Measurements from ENCODE around the gene PRPF8. TPM values are rescaled to one million over a fixed set of nuclear protein-coding genes. Genes with fewer than 3 reads are reported as not detected.
"Not testable (repeated sequence)": the region's sequence is repeated elsewhere in the genome, so short reads cannot be mapped to it uniquely, and the experiment has no call there.

The PRPF8 gene
- total RNA-seq, 1 donor from 2014 or later, result 114 TPM

DNA sequence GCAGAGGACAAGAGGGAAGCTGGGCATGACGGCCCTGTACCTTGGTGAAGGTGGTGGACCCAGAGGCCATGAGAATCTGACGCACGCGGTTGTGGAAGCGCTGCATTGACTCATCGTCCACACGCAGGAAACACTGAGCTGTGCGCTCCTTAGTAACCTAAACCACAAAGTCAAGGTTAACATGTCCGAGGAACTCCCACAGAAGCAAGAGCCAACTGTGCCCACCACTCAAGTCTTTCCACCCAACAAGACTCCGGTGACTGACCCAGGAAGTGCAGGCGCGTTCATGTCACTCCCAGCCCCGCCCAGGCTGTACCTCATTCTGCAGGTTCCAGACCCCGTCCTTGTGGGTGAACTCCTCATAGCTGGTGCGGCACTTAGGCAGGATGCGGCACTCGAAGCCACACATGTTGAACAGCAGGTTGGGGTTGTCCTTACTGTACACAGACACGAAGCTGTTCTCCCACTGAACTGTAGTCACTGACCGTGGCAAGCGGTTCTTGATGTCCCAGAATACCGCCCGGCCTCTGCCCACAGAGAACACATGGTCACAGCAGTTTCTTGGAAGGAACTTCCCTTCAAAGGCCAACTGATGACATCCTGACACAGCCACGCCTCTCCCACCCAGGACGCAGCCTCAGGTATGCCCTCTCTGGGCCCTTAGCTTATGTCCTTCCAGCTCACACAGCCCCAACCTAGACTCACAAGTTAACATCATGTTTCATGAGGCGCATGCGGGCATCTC lies 11.5 kb downstream of the PRPF8 start:
- H3K36me3 ChIP-seq, result peaks cover 90 to 94% of the 10 kb centered on the region in 2 donors
- intact Hi-C loops (cut with DNase I), result no loop called here
- H3K4me3 ChIP-seq, result no peak overlapping the region
- no peaks in the 10 kb centered on the region for H3K27me3 ChIP-seq
- peaks cover 0 to 6% of the 10 kb centered on the region in 2 donors for H3K4me1 ChIP-seq
- no peaks in the 10 kb centered on the region for H3K9me3 ChIP-seq
- TF ChIP-seq, protein P1, sequence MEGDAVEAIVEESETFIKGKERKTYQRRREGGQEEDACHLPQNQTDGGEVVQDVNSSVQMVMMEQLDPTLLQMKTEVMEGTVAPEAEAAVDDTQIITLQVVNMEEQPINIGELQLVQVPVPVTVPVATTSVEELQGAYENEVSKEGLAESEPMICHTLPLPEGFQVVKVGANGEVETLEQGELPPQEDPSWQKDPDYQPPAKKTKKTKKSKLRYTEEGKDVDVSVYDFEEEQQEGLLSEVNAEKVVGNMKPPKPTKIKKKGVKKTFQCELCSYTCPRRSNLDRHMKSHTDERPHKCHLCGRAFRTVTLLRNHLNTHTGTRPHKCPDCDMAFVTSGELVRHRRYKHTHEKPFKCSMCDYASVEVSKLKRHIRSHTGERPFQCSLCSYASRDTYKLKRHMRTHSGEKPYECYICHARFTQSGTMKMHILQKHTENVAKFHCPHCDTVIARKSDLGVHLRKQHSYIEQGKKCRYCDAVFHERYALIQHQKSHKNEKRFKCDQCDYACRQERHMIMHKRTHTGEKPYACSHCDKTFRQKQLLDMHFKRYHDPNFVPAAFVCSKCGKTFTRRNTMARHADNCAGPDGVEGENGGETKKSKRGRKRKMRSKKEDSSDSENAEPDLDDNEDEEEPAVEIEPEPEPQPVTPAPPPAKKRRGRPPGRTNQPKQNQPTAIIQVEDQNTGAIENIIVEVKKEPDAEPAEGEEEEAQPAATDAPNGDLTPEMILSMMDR (IDR thresholded peaks at IDR 0.05), result no peak
- H3K27ac ChIP-seq, result no peak overlapping the region
- no peak for DNase-seq (ENCODE audit: low spot score in 2 of 2)

DNA sequence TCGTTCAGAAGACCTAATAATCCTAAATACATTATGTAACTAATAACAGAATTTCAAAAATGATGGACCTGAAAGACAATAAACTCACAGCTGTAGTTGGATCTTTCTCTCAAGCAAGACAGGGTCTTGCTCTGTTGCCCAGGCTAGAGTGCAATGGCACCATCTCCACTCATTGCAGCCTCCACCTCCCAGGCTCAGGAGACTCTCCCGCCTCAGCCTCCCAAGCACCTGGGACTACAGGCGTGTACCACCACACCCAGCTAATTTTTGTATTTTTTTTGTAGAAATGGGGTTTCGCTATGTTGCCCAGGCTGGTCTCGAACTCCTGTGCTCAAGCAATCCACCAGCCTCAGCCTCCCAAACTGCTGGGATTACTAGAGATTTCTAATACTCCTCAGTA lies 20.7 kb downstream of the PRPF8 start:
- H3K4me3 ChIP-seq; H3K9me3 ChIP-seq; intact Hi-C loops (cut with DNase I); H3K27ac ChIP-seq; DNase-seq (ENCODE audit: low spot score in 2 of 2); H3K27me3 ChIP-seq; H3K4me1 ChIP-seq: not testable (repeated sequence)
- peaks cover 72 to 90% of the 10 kb centered on the region in 2 donors for H3K36me3 ChIP-seq

- intact Hi-C loops (cut with DNase I), result no loop called here
- Histone ChIP-seq H3K27ac (no peak overlapping the region), H3K36me3 (peaks cover 89 to 100% of the 10 kb centered on the region in 2 donors), H3K9me3 (no peaks in the 10 kb centered on the region), H3K4me1 (no peaks in the 10 kb centered on the region), H3K27me3 (no peaks in the 10 kb centered on the region), H3K4me3 (no peak overlapping the region)
- DNase-seq (ENCODE audit: low spot score in 2 of 2), result no peak
- TF ChIP-seq, protein P1 (IDR thresholded peaks at IDR 0.05), result no peak
Observed at GRCh38 chr17:1661045-1661444, 23.6 kb downstream of the PRPF8 start.

DNA sequence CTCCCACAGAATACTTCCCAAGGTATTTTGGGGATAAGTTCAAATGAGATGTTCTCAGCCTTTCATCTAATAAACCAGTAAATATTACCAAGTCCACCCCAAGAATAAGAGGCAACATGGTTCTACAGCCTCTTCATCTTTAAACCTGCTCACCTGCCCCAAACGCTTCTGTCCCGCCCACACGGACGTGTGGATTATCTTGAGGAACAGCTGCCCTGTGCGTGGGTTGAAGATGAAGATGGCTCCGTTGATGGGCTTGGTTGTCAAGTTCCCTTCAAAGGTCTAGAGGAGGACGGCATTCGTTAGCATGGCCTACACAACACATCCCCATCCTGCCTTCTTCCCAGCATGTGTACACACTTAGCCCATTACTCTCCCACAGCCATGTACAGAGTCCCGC lies 26.6 kb downstream of the PRPF8 start:
- Histone ChIP-seq H3K27me3 (no peaks in the 10 kb centered on the region), H3K4me3 (no peak overlapping the region), H3K27ac (no peak overlapping the region), H3K4me1 (no peaks in the 10 kb centered on the region), H3K9me3 (no peaks in the 10 kb centered on the region), H3K36me3 (peaks cover 100% of the 10 kb centered on the region in 2 donors)
- intact Hi-C loops (cut with DNase I), result no loop called here
- no peak for DNase-seq (ENCODE audit: low spot score in 2 of 2)
- TF ChIP-seq, protein P1 (IDR thresholded peaks at IDR 0.05), result no peak

GRCh38 chr17:1653735-1654134 lies 30.9 kb downstream of the PRPF8 start:
- no peaks in the 10 kb centered on the region for H3K9me3 ChIP-seq
- H3K27me3 ChIP-seq, result no peaks in the 10 kb centered on the region
- H3K27ac ChIP-seq, result no peak overlapping the region
- H3K4me1 ChIP-seq, result peaks cover 4 to 11% of the 10 kb centered on the region in 2 donors
- H3K4me3 ChIP-seq, result no peak overlapping the region
- intact Hi-C loops (cut with DNase I), result no loop called here
- peaks cover 83 to 86% of the 10 kb centered on the region in 2 donors for H3K36me3 ChIP-seq
- TF ChIP-seq, protein P1 (IDR thresholded peaks at IDR 0.05), result no peak
- DNase-seq (ENCODE audit: low spot score in 2 of 2), result no peak

GRCh38 chr17:1652794-1653193 lies 31.9 kb downstream of the PRPF8 start:
- H3K4me1 ChIP-seq, result peaks cover 4 to 20% of the 10 kb centered on the region in 2 donors
- H3K27ac ChIP-seq; H3K4me3 ChIP-seq; H3K9me3 ChIP-seq; intact Hi-C loops (cut with DNase I); H3K27me3 ChIP-seq; DNase-seq (ENCODE audit: low spot score in 2 of 2): not testable (repeated sequence)
- H3K36me3 ChIP-seq, result peaks cover 74 to 76% of the 10 kb centered on the region in 2 donors

GRCh38 chr17:1651559-1651844 lies 33.2 kb downstream of the PRPF8 start:
- no peak for DNase-seq (ENCODE audit: low spot score in 2 of 2)
- TF ChIP-seq, protein P1 (IDR thresholded peaks at IDR 0.05), result no peak
- Histone ChIP-seq H3K9me3 (no peaks in the 10 kb centered on the region), H3K36me3 (peaks cover 61 to 63% of the 10 kb centered on the region in 2 donors), H3K4me1 (peaks cover 4 to 21% of the 10 kb centered on the region in 2 donors), H3K4me3 (no peak overlapping the region), H3K27ac (no peak overlapping the region), H3K27me3 (no peaks in the 10 kb centered on the region)
- intact Hi-C loops (cut with DNase I), result no loop called here
